ENCODE data around the gene HSPH1. TPM values are rescaled to one million over a fixed set of nuclear protein-coding genes. Genes with fewer than 3 reads are reported as not detected.
A peak's percentile ranks its signal among the peaks of the same experiment; 100 is the strongest.

The HSPH1 gene
- total and polyA plus RNA-seq, 2 of the 13 experiments (the other 11 are each of a cell fraction or from before 2014, with no cell fraction given) = 13.0 to 62.9 TPM

GRCh38 chr13:31162151-31163008 is 676 bp upstream of the HSPH1 start (continued):
- TF ChIP-seq BRD4 (CRISPR knock-in tag; IDR thresholded peaks at IDR 0.05) (no peak), ZMYM4 (CRISPR knock-in tag; IDR thresholded peaks at IDR 0.05) (peak; percentile 15; the same call in 1 of the 2 replicates), ZFX (CRISPR knock-in tag; IDR thresholded peaks at IDR 0.05; ENCODE audit: low read depth) (peak; percentile 48), ZIK1 (CRISPR knock-in tag; IDR thresholded peaks at IDR 0.05; ENCODE audit: borderline replicate concordance, low read depth) (no peak), BCL3 (CRISPR knock-in tag; IDR thresholded peaks at IDR 0.05) (no peak), ZNF382 (CRISPR knock-in tag; IDR thresholded peaks at IDR 0.05; ENCODE audit: borderline replicate concordance) (no peak), ATF7-NPFF (CRISPR knock-in tag; IDR thresholded peaks at IDR 0.05; ENCODE audit: low read depth) (no peak), ZNF550 (CRISPR knock-in tag; IDR thresholded peaks at IDR 0.05; ENCODE audit: borderline replicate concordance) (no peak), MTA3 (CRISPR knock-in tag; IDR thresholded peaks at IDR 0.05) (no peak), KIAA2018 (CRISPR knock-in tag; IDR thresholded peaks at IDR 0.05; ENCODE audit: borderline replicate concordance) (no peak), YEATS2 (CRISPR knock-in tag; IDR thresholded peaks at IDR 0.05; ENCODE audit: borderline replicate concordance) (peak; percentile 63), HOXA3 (CRISPR knock-in tag; IDR thresholded peaks at IDR 0.05) (peak; percentile 87), RFX1 (IDR thresholded peaks at IDR 0.05) (no peak), MED8 (CRISPR knock-in tag; IDR thresholded peaks at IDR 0.05; ENCODE audit: insufficient replicate concordance) (no peak), ZSCAN29 (CRISPR knock-in tag; conservative IDR thresholded peaks at IDR 0.05) (no peak), CENPT (CRISPR knock-in tag; IDR thresholded peaks at IDR 0.05; ENCODE audit: low read depth) (no peak), ZNF235 (CRISPR knock-in tag; IDR thresholded peaks at IDR 0.05; ENCODE audit: borderline replicate concordance) (no peak)
- TF ChIP-seq, protein P1, sequence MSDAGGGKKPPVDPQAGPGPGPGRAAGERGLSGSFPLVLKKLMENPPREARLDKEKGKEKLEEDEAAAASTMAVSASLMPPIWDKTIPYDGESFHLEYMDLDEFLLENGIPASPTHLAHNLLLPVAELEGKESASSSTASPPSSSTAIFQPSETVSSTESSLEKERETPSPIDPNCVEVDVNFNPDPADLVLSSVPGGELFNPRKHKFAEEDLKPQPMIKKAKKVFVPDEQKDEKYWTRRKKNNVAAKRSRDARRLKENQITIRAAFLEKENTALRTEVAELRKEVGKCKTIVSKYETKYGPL (CRISPR knock-in tag; IDR thresholded peaks at IDR 0.05) = no peak

Measured in HepG2 (cell line).